Activated effector memory CD4-positive, alpha-beta T cell treated with Interleukin-2 at 50 U/mL for 16 hours (primary cell): ENCODE data around the gene GPBAR1.
"Not testable (repeated sequence)": the region's sequence is repeated elsewhere in the genome, so short reads cannot be mapped to it uniquely, and the experiment has no call there.

ENCODE experiments used
- DNase-seq: peaks from one replicate; pipeline ENCODE4 v3.0.0-alpha.2; 2020

GPBAR1 gene

DNA sequence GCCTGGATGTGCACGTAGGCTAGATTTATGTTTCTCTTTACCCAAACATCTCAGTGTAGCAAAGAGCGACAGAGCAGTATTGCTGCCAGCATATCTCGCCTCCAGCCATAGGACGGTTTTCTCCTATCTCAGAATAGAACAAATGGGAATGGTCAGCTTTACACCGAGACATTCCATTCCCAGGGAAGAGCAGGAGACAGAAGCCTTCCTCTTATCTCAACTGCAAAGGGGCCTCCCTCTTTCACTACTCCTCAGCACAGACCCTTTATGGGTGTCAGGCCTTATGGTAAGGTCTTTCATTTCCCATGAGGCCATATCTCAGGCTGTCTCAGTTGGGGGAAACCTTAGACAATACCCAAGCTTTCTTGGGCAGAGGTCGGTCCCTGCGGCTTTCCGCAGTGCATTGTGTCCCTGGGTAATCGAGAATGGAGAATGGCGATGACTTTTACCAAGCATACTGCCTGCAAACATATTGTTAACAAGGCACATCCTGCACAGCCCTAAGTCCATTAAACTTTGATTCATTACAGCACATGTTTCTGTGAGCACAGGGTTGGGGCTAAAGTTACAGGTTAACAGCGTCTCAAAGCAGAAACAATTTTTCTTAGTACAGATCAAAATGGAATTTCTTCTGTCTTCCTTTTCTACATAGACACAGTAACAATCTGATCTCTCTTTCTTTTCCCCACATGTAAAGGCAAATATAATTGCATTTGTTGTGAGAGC, 50.9 kb downstream of the GPBAR1 start:
- DNase-seq, result not testable (repeated sequence)

DNA sequence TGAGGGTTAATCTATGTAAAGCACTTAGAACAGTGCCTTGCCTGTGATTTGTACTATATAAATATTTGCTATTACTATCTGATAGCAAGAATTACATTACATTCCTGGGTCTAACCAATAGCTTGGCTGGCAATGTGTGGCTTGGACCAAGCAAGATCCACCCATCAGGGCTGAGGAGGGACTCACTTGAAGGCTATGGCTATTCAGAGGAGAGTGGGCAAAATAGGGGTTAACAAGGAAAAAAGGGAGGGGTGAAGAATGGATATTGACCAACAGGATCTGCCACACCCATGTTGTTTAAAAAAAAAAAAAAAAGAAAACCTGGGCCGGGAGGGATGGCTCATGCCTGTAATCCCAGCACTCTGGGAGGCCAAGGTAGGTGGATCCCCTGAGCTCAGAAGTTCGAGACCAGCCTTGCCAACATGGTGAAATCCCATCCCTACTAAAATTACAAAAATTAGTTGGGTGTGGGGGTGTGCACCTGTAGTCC, 51.5 kb downstream of the GPBAR1 start:
- DNase-seq, result no peak

DNA sequence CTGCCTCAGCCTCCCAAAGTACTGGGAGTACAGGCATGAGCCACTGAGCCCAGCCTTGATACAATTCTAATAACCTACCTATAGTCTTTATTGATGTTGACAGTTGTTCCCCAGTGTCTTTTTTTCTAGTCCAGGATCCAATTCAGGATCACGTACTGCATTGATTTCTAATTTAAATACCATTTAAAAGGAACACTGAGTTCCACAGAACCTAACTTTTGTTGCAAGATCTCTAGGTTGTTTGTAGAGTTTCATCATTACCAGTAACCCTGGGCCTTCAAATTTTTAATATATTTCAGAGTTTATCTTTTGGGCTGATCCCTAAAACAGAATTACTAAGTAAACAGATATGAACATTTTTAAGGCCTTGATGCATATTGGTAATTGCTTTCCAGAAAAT, 52.5 kb downstream of the GPBAR1 start:
- DNase-seq, result no peak
